ENCODE measurements around the gene SCAMP3.

The SCAMP3 gene

DNA sequence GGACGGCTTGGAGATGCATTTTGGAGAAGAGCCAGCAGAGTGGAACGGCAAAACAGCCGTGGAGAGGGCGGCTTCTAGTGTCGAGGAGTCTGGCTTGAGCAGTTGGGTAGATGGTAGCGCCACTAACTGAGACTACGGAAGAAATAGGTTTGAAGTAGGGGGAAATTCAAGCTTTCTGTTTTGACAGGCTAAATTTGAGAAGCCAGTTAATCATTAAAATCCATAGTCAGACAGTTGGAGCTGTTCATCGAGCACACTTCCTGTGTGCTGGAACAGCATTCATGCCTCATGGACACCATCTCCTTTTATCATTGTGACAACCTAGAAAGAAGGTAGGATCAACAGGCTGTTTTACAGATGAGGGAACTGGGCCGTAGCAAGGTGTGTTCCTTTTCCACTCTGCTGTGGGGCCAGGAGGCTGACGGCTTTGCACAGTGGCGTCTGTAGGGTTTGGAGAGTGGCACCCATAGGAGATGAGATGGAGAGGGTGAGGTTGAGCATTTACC is 42.5 kb upstream of the SCAMP3 start:
- Histone ChIP-seq H3K27me3 (ENCODE audit: insufficient read depth, low read depth, severe bottlenecking) (no peaks in the 10 kb centered on the region), H3K4me3 (ENCODE audit: low read depth, low read length) (no peak overlapping the region), H3K36me3 (peaks cover 4% of the 10 kb centered on the region), H3K9me3 (ENCODE audit: severe bottlenecking) (no peaks in the 10 kb centered on the region), H3K27ac (no peak overlapping the region)
- no peak for DNase-seq
- TF ChIP-seq, protein P1, sequence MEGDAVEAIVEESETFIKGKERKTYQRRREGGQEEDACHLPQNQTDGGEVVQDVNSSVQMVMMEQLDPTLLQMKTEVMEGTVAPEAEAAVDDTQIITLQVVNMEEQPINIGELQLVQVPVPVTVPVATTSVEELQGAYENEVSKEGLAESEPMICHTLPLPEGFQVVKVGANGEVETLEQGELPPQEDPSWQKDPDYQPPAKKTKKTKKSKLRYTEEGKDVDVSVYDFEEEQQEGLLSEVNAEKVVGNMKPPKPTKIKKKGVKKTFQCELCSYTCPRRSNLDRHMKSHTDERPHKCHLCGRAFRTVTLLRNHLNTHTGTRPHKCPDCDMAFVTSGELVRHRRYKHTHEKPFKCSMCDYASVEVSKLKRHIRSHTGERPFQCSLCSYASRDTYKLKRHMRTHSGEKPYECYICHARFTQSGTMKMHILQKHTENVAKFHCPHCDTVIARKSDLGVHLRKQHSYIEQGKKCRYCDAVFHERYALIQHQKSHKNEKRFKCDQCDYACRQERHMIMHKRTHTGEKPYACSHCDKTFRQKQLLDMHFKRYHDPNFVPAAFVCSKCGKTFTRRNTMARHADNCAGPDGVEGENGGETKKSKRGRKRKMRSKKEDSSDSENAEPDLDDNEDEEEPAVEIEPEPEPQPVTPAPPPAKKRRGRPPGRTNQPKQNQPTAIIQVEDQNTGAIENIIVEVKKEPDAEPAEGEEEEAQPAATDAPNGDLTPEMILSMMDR (IDR thresholded peaks at IDR 0.05; ENCODE audit: low read depth, low read length), result no peak

GRCh38 chr1:155301342-155301841 is 39.2 kb upstream of the SCAMP3 start, which contains the start of gene PKLR:
TSS of gene PKLR (minus strand) at chr1:155301438. CDS start at chr1:155301395, 43 bp downstream.
- Histone ChIP-seq H3K27me3 (ENCODE audit: insufficient read depth, low read depth, severe bottlenecking) (no peaks in the 10 kb centered on the region), H3K4me3 (ENCODE audit: low read depth, low read length) (no peak within 1 kb of the TSS), H3K27ac (no peak within 1 kb of the TSS), H3K9me3 (ENCODE audit: severe bottlenecking) (peaks cover 2% of the 10 kb centered on the region), H3K36me3 (no peaks in the 10 kb centered on the region)
- no peak for DNase-seq
- TF ChIP-seq, protein P1 (IDR thresholded peaks at IDR 0.05; ENCODE audit: low read depth, low read length), result no peak

DNA sequence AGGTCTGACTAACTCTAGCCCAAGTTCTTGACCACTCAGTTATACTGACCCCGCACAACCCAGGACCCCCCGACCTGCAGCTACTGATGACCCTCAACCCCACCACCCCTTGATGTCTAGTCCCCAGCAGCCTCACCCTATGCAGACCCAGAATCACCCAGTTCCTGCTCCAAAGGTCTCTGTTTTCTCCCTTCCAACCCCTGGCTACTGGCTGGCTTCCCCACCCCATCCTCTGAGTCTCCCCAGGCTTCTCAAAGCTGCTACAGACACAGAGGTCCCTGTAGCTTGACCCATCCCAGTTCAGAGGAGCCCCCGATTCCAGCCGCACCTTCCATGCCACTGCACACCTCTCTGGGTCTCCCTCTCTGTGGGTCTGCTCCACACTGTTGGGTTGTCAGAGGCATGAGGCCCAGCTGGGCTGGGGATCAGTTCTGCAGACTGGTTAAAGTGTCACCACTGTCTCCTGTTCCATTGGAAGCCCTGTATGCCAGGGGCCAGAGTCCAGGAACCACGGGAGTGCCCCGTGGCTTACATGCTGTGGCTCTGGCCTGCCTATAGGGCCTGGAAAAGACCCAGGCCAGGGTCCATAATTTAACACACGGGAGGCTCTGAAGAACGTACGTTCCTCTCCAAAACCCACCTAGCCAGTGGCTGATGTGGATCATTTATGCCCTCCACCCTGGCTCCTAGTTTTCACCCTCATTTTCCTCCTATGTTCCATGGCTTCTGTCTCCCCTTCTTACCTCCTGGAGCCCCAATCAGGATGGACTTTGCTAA is 38.6 kb upstream of the SCAMP3 start:
- Histone ChIP-seq H3K27ac (no peak overlapping the region), H3K4me3 (ENCODE audit: low read depth, low read length) (no peak overlapping the region), H3K9me3 (ENCODE audit: severe bottlenecking) (peaks cover 2% of the 10 kb centered on the region), H3K27me3 (ENCODE audit: insufficient read depth, low read depth, severe bottlenecking) (no peaks in the 10 kb centered on the region), H3K36me3 (no peaks in the 10 kb centered on the region)
- TF ChIP-seq, protein P1 (IDR thresholded peaks at IDR 0.05; ENCODE audit: low read depth, low read length), result no peak
- no peak for DNase-seq

- Histone ChIP-seq H3K27ac (no peak overlapping the region), H3K9me3 (ENCODE audit: severe bottlenecking) (peaks cover 2% of the 10 kb centered on the region), H3K4me3 (ENCODE audit: low read depth, low read length) (no peak overlapping the region), H3K27me3 (ENCODE audit: insufficient read depth, low read depth, severe bottlenecking) (no peaks in the 10 kb centered on the region), H3K36me3 (no peaks in the 10 kb centered on the region)
- TF ChIP-seq, protein P1 (IDR thresholded peaks at IDR 0.05; ENCODE audit: low read depth, low read length), result no peak
- DNase-seq, result no peak
Measured at GRCh38 chr1:155300024-155300423, 37.9 kb upstream of the SCAMP3 start.

GRCh38 chr1:155297384-155297783 is 35.2 kb upstream of the SCAMP3 start:
- no peak for DNase-seq
- Histone ChIP-seq H3K27me3 (ENCODE audit: insufficient read depth, low read depth, severe bottlenecking) (no peaks in the 10 kb centered on the region), H3K36me3 (no peaks in the 10 kb centered on the region), H3K27ac (no peak overlapping the region), H3K4me3 (ENCODE audit: low read depth, low read length) (no peak overlapping the region), H3K9me3 (ENCODE audit: severe bottlenecking) (peaks cover 2% of the 10 kb centered on the region)
- TF ChIP-seq, protein P1 (IDR thresholded peaks at IDR 0.05; ENCODE audit: low read depth, low read length), result no peak
